ENCODE data around the gene C1QL1.
"Not testable (repeated sequence)": the region's sequence is repeated elsewhere in the genome, so short reads cannot be mapped to it uniquely, and the experiment has no call there.

Gene C1QL1

GRCh38 chr17:44959821-44960531, 8.1 kb downstream of the C1QL1 start:
- DNase-seq, result no peak

GRCh38 chr17:44956998-44957981, 10.8 kb downstream of the C1QL1 start:
- DNase-seq, result no peak

GRCh38 chr17:44955674-44956425, 12.3 kb downstream of the C1QL1 start:
- DNase-seq, result no peak

- DNase-seq, result no peak
Measured at GRCh38 chr17:44952946-44953475, 15.1 kb downstream of the C1QL1 start.

GRCh38 chr17:44948315-44948795, 19.7 kb downstream of the C1QL1 start:
- DNase-seq, result no peak

GRCh38 chr17:44947461-44948314, 20.4 kb downstream of the C1QL1 start, which contains the start of gene KIF18B:
KIF18B (minus strand) TSS chr17:44947773; CDS start chr17:44936344, 11,429 bp downstream.
- peak; percentile 88 for DNase-seq

- DNase-seq, result not testable (repeated sequence)
Measured at GRCh38 chr17:44945652-44946051, 22.5 kb downstream of the C1QL1 start.

GRCh38 chr17:44942456-44942855, 25.6 kb downstream of the C1QL1 start:
- no peak for DNase-seq

GRCh38 chr17:44941712-44942331, 26.3 kb downstream of the C1QL1 start:
- DNase-seq, result no peak

- DNase-seq, result no peak
Measured at GRCh38 chr17:44940768-44941167, 27.3 kb downstream of the C1QL1 start.

GRCh38 chr17:44940317-44940716, 27.8 kb downstream of the C1QL1 start:
- no peak for DNase-seq

GRCh38 chr17:44935116-44935515, 33.0 kb downstream of the C1QL1 start:
- no peak for DNase-seq

- no peak for DNase-seq
Measured at GRCh38 chr17:44934745-44935105, 33.4 kb downstream of the C1QL1 start.

GRCh38 chr17:44933824-44934744, 34.0 kb downstream of the C1QL1 start:
- DNase-seq, result no peak

GRCh38 chr17:44932787-44933097, 35.4 kb downstream of the C1QL1 start:
- DNase-seq, result no peak

- DNase-seq, result no peak
Measured at GRCh38 chr17:44932096-44932786, 35.9 kb downstream of the C1QL1 start.

GRCh38 chr17:44931376-44931775, 36.7 kb downstream of the C1QL1 start:
- no peak for DNase-seq

GRCh38 chr17:44930667-44931066, 37.4 kb downstream of the C1QL1 start:
- no peak for DNase-seq

- no peak for DNase-seq
Measured at GRCh38 chr17:44928950-44929720, 39.0 kb downstream of the C1QL1 start.

Data from NCI-H2081 treated with DMSO at 0.1 percent for 48 hours (cell line).